ENCODE results near the gene ZFYVE21.

The ZFYVE21 gene

DNA sequence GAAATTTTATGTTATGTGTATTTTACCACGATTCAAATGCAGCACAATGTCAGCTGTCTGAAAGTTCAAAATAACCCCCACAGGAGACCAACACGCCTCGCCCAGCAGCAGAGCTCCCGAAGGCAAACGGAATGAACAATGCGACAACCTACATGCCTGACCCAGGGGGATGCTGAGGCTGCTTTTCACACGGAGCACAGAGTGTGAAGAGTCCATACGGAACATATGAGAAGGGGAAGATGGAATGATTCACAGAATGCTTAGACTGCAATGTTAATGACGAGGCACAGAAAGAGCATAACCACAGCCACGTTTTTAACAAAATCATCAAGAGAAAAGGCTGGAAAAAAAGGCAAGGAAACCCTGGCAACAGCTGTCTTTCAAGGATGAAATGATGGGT is 22.6 kb downstream of the ZFYVE21 start:
- DNase-seq (ENCODE audit: low read depth) = no peak
- no peak overlapping the region for H3K4me3 ChIP-seq (ENCODE audit: low read depth, low read length)
- TF ChIP-seq, protein P1, sequence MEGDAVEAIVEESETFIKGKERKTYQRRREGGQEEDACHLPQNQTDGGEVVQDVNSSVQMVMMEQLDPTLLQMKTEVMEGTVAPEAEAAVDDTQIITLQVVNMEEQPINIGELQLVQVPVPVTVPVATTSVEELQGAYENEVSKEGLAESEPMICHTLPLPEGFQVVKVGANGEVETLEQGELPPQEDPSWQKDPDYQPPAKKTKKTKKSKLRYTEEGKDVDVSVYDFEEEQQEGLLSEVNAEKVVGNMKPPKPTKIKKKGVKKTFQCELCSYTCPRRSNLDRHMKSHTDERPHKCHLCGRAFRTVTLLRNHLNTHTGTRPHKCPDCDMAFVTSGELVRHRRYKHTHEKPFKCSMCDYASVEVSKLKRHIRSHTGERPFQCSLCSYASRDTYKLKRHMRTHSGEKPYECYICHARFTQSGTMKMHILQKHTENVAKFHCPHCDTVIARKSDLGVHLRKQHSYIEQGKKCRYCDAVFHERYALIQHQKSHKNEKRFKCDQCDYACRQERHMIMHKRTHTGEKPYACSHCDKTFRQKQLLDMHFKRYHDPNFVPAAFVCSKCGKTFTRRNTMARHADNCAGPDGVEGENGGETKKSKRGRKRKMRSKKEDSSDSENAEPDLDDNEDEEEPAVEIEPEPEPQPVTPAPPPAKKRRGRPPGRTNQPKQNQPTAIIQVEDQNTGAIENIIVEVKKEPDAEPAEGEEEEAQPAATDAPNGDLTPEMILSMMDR (conservative IDR thresholded peaks at IDR 0.05; ENCODE audit: low read depth, low read length) = no peak

DNA sequence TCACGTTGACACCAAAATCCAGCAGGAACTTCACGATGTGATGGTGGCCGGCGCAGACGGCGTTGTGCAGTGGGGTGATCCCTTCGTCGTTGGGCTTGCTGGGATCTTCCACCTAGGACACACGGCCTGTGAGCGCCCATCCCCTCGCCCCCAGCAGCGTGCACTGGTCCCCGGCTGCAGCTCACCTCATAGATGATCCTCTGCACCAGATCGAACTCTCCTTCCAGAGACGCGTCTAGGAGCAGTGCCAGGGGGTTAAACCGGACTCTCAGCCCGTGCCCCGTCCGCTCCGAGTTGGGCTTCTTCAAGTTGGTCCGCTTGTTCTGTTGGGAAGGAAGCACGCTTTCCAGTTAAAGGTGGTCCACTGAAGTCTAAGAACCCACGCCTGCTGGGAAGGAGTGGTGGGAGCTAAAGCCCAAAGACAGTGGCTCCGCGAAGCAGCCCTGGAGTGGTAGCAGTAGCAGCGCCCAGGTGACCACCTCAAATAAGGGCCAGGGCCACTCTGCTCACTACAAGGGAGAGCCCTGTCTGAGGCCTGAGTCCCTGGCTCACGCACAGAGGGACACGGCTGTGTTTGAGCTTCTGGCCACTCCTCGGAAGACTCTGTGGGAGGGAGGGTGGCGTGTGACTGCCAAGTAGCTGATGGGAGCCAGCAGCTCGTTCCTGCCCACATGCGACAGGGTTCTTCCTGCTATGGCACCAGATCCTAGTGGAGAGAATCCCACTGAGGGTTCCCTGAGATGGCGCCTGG is 23.3 kb downstream of the ZFYVE21 start:
- DNase-seq (ENCODE audit: low read depth) = no peak
- TF ChIP-seq, protein P1 (conservative IDR thresholded peaks at IDR 0.05; ENCODE audit: low read depth, low read length) = no peak
- no peak overlapping the region for H3K4me3 ChIP-seq (ENCODE audit: low read depth, low read length)

DNA sequence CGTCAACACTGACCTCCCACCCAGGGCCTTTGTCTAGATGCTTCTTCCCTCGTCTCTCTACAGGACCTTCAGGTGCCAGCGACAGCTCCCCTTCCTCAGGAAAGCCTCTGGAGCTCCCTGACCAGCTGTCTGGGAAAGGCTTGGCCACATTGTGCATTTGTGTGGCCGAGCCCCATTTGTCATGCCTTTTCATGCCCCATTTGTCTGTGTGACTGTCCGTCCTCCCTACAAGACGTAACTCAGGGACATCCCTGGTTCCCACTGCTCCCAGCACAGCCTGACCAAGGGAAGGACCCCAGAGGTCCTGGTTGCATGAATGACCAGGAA is 23.8 kb downstream of the ZFYVE21 start:
- TF ChIP-seq, protein P1 (conservative IDR thresholded peaks at IDR 0.05; ENCODE audit: low read depth, low read length) = no peak
- no peak for DNase-seq (ENCODE audit: low read depth)
- H3K4me3 ChIP-seq (ENCODE audit: low read depth, low read length) = no peak overlapping the region

DNA sequence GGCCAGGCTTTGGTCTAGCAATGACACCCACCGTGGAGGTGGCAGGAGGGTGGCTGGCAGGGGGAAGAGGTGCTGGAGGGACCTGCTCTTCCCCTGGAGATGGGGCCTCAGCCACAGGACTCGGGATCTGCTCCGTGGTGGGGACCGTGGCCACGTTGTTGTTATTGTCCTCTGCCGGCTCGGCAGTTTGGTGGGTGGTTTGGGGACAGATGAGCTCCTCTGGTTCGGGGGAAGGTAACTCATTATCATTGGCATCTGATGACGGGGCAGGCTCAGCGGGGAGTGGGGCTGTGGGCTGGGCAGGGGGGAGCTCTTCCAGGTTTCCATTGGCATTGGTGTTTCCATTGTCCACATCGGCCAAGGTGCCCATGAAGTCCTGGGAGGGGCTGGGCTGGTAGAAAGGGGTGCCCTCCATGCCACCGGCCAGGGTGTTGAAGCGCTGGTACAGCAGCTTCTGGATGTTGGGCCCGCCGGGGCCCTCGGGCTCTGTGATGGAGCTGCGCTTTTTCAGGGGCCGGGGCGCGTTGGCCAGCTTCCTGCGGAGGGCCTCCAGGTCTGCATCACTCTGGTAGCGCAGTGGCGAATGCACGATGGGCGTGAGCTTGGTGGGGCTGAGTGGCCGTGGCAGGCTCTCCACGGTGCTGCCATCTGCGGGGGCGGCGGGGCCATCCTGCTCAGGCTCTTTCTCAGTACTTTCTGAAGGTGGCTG is 24.3 kb downstream of the ZFYVE21 start:
- H3K4me3 ChIP-seq (ENCODE audit: low read depth, low read length) = no peak overlapping the region
- TF ChIP-seq, protein P1 (conservative IDR thresholded peaks at IDR 0.05; ENCODE audit: low read depth, low read length) = no peak
- DNase-seq (ENCODE audit: low read depth) = no peak

DNA sequence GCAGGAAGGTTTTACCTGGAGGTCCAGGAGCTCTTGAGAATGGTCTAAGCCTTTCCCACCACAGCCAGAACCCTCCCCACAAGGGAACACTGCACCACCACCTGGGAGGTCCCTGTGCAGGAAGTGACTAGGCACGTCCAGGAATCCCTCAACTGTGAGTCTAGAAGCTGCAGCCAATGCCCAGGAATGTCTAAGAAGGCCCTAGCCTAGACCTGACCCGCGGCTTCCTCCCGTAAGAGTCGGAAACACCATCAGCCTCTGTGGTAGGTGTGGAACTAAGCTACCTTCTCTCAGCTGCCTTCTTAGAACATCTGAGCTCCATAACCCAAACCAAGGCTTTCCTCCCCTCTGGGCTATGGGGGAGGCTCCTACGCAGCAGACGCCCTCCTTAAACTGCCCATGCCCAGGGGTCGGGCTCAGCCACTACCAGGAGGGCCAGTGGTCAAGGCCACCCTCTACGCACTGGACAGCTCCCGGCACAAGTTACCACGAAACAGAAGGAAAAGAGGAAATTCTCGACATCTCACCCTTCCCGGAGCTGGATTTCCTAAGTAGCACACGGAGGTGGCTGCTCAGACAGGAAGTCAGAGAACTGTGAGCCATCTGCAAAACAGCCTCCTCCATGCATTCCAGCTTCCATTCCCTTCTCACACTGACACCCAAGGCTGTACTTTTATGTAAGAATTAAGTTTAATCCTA is 25.5 kb downstream of the ZFYVE21 start:
- peak; percentile 59 for DNase-seq (ENCODE audit: low read depth)
- TF ChIP-seq, protein P1 (conservative IDR thresholded peaks at IDR 0.05; ENCODE audit: low read depth, low read length) = no peak
- H3K4me3 ChIP-seq (ENCODE audit: low read depth, low read length) = no peak overlapping the region

DNA sequence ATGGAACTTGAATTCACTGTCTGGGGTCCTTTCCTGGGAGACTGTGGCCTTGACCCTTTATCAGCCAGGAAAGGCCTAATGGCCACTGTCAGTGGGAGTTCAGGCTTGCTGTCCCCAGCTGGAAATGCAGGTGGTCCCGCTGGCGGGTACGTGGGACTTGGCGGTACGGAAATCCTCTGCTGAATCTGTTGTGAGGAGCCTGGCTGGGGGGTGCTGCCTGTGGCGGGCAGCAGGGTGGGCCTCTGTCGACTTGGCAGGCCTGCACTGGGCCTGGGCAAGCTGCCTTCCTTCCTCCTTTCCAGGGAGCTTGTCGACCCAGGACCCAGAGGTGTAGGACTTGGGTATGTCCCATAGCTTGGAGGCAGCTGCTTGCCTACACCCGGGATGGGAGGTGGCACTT is 26.3 kb downstream of the ZFYVE21 start:
- no peak overlapping the region for H3K4me3 ChIP-seq (ENCODE audit: low read depth, low read length)
- TF ChIP-seq, protein P1 (conservative IDR thresholded peaks at IDR 0.05; ENCODE audit: low read depth, low read length) = no peak
- DNase-seq (ENCODE audit: low read depth) = no peak

Measured in choroid plexus epithelial cell (primary cell).